Suprapubic skin (tissue), 4 donors: ENCODE measurements around the gene ART3. TPM values are rescaled to one million over a fixed set of nuclear protein-coding genes. Genes with fewer than 3 reads are reported as not detected.

Experiments
- DNase-seq, 2 donors: peaks; one replicate each; pipeline ENCODE4 v3.0.0-alpha.2; 2019; ENCODE audit warnings: low spot score in 2 of 2
- H3K27ac ChIP-seq: fragments of 200-600 bp; sonication (generic); one replicate; pipeline ENCODE4 v1.5.1; 2019
- H3K27me3 ChIP-seq: fragments of 200-600 bp; sonication (generic); one replicate; pipeline ENCODE4 v1.5.1; 2019
- H3K36me3 ChIP-seq: fragments of 200-600 bp; sonication (generic); one replicate; pipeline ENCODE4 v1.5.1; 2019
- H3K4me1 ChIP-seq: fragments of 200-600 bp; sonication (generic); one replicate; pipeline ENCODE4 v1.5.1; 2019
- H3K4me3 ChIP-seq: fragments of 200-600 bp; sonication (generic); one replicate; pipeline ENCODE4 v1.5.1; 2019; ENCODE audit warnings: mild to moderate bottlenecking
- H3K9me3 ChIP-seq: fragments of 200-600 bp; sonication (generic); one replicate; pipeline ENCODE4 v1.5.1; 2019
- CTCF ChIP-seq, 2 donors: fragments of 200-600 bp in 1 of 2; fragments of 450-650 bp in 1 of 2; sonication (generic) in 1 of 2; IDR thresholded peaks; one replicate each; pipeline ENCODE4 v1.5.1; 2016 to 2019; ENCODE audit warnings: antibody characterized with exemption in 2 of 2, mild to moderate bottlenecking in 1 of 2, moderate library complexity in 1 of 2
- EP300 ChIP-seq: sonication (generic); formaldehyde crosslinking; IDR thresholded peaks from one replicate; pipeline ENCODE4 v1.6.1; 2017; ENCODE audit warnings: antibody characterized with exemption
- POLR2A ChIP-seq, 2 donors: fragments of 450-650 bp; IDR thresholded peaks; one replicate each; pipeline ENCODE4 v1.6.1; 2017; ENCODE audit warnings: antibody characterized with exemption in 2 of 2, mild to moderate bottlenecking in 2 of 2, moderate library complexity in 2 of 2
- POLR2AphosphoS5 ChIP-seq, 3 donors: sonication (generic); formaldehyde crosslinking; IDR thresholded peaks; one replicate each; pipeline ENCODE4 v1.6.1; 2017; ENCODE audit warnings: antibody characterized with exemption in 3 of 3
- WGBS: methylation state at CpG from one replicate; pipeline ENCODE4 v1.1.5; 2018; 5-methylcytosine and 5-hydroxymethylcytosine counted together
- total RNA-seq, 4 donors: library from RNA; depleted of rRNA; stranded (reverse); fragments of >200 nt; gene quantifications; one replicate each; pipeline ENCODE4 v1.1.0, GENCODE V29; 2016

The ART3 gene
- total RNA-seq, 4 donors from 2014 or later, result 0.48 to 1.5 TPM; not detected in 2

GRCh38 chr4:76160355-76160754, 85.8 kb downstream of the ART3 start:
- Histone ChIP-seq H3K27ac (no peak overlapping the region), H3K9me3 (no peaks in the 10 kb centered on the region), H3K27me3 (no peaks in the 10 kb centered on the region), H3K4me1 (no peaks in the 10 kb centered on the region), H3K36me3 (peaks cover 53% of the 10 kb centered on the region), H3K4me3 (no peak overlapping the region)
- TF ChIP-seq EP300, result no peak
- no peak for TF ChIP-seq CTCF (IDR thresholded peaks at IDR 0.05)
- no peak for TF ChIP-seq POLR2AphosphoS5 (IDR thresholded peaks at IDR 0.05)
- TF ChIP-seq POLR2A (IDR thresholded peaks at IDR 0.05), result no peak
- 50% methylated on average over 2 of the region's 2 CpGs for WGBS
- no peak for DNase-seq

Other genes starting within 250 kb of the ART3 start
- not detected for gene PPEF2, start 172.3 kb upstream of the ART3 start, total RNA-seq
- 10 to 100 TPM; 26.9 to 68.6 (median 47.0) TPM for gene NAAA, start 133.7 kb upstream of the ART3 start, total RNA-seq
- gene SDAD1, start 83.8 kb upstream of the ART3 start, total RNA-seq, result 10 to 100 TPM; 29.2 to 32.9 (median 31.1) TPM
- gene CXCL9, start 67.2 kb upstream of the ART3 start, total RNA-seq, result under 1 TPM in 3 of 4 donors, not detected in 1; 0.19 to 0.48 (median 0.34) TPM
- not detected for gene CXCL10, start 51.2 kb upstream of the ART3 start, total RNA-seq
- under 1 TPM in 1 of 4 donors, not detected in 3; 0.72 TPM for gene CXCL11, start 38.6 kb upstream of the ART3 start, total RNA-seq
- 10 to 100 TPM; 30.2 to 36.6 (median 33.4) TPM for gene NUP54, start 73.7 kb downstream of the ART3 start, total RNA-seq
- 100 to 1,000 TPM in 2 of 4 donors, 10 to 100 TPM in 2; 87.6 to 107 (median 95.8) TPM for gene SCARB2, start 139.1 kb downstream of the ART3 start, total RNA-seq
- gene FAM47E, start 177.0 kb downstream of the ART3 start, total RNA-seq, result 1 to 10 TPM in 2 of 4 donors, under 1 TPM in 2; 0.30 to 5.3 (median 0.98) TPM
- under 1 TPM; 0.47 to 0.76 (median 0.55) TPM for gene STBD1, start 232.0 kb downstream of the ART3 start, total RNA-seq